Fibroblast of pulmonary artery (primary cell): ENCODE results near the gene ELOF1.
"Not testable (repeated sequence)": the region's sequence is repeated elsewhere in the genome, so short reads cannot be mapped to it uniquely, and the experiment has no call there.

Experiments used
- DNase-seq: peaks from one replicate; pipeline ENCODE4 v3.0.0-alpha.2; 2010; ENCODE audit warnings: low read depth
- H3K4me3 ChIP-seq: replicated peaks from 2 replicates; pipeline ENCODE4 v1.5.1; 2011; ENCODE audit warnings: low read depth, mild to moderate bottlenecking, control low read depth, low read length, moderate library complexity
- TF ChIP-seq, protein P1 (sequence below): IDR thresholded peaks from 2 replicates; pipeline ENCODE4 v1.5.1; 2011; ENCODE audit warnings: mild to moderate bottlenecking, control low read depth, low read length, inconsistent platforms; ENCODE audit errors: missing control alignments

Gene ELOF1

DNA sequence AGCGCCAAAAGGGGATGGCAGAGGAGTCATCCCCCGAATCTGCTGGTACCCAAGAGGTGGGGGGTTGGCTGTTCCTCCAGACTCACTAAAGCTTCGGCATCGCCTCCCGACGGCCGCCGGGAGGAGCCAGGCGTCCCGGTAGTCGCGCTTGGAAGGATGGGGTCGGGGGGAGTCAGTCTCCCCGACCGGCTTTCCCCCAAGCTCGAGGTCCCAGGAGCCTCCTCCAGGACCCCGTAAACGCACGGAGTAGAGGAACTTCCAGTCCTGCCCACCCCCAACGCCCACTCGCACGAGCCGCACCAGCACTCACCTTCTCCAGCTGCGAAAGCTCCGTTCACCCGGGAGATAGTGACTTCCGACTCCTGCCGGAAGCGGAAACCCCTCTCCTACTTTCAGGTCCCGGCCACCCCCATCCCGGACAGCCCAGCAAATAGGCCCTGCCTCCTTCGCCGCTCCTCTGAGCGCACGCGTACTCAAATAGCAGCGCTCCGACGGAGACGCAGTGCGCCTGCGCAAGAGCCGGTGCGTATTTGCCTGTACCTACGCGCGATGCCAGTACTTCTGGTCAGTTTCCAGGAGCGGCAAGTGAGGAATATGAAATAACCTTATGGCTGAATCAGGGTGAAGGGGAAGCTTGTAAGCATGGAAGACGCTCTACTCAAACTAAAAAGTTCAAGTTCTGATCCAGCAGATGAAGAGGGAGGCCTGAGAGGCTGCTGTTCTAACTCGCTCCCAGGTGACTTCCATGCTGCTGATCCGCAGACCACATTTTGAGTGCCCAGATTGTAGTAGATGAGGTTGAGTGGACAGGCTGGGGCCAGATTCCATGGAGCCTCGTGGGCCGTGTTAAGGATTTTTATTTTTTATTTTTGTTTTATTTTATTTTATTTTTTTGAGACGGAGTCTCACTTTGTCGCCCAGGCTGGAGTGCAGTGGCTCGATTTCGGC is at the start of gene ELOF1:
ELOF1 (minus strand) TSS at position 350 of the 948 bp plus-strand sequence. CDS start 4,883 bp downstream, outside the sequence.
- TF ChIP-seq, protein P1, sequence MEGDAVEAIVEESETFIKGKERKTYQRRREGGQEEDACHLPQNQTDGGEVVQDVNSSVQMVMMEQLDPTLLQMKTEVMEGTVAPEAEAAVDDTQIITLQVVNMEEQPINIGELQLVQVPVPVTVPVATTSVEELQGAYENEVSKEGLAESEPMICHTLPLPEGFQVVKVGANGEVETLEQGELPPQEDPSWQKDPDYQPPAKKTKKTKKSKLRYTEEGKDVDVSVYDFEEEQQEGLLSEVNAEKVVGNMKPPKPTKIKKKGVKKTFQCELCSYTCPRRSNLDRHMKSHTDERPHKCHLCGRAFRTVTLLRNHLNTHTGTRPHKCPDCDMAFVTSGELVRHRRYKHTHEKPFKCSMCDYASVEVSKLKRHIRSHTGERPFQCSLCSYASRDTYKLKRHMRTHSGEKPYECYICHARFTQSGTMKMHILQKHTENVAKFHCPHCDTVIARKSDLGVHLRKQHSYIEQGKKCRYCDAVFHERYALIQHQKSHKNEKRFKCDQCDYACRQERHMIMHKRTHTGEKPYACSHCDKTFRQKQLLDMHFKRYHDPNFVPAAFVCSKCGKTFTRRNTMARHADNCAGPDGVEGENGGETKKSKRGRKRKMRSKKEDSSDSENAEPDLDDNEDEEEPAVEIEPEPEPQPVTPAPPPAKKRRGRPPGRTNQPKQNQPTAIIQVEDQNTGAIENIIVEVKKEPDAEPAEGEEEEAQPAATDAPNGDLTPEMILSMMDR = peak; percentile 15

DNA sequence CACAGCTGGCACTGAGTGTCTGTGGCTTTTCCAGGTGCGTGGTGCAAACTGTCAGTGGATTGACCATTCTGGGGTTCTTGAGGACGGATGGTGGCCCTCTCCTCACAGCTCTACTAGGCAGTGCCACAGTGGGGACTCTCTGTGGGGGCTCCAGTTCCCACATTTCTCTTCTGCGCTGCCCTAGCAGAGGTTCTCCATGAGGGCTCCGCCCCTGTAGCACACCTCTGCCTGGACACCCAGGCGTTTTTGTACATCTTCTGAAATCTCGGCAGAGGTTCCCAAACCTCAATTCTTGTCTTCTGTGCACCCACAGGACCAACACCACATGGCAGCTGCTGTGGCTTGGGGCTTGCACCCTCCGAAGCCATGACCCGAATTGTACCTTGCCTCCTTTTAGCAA is 47.5 kb upstream of the ELOF1 start:
- DNase-seq = no peak
- TF ChIP-seq, protein P1 = no peak
- no peak overlapping the region for H3K4me3 ChIP-seq

More for the DNA sequence above, at the start of gene ELOF1:
- peak within 1 kb of the TSS; percentile 95 for H3K4me3 ChIP-seq
- DNase-seq = peak; percentile 98

DNA sequence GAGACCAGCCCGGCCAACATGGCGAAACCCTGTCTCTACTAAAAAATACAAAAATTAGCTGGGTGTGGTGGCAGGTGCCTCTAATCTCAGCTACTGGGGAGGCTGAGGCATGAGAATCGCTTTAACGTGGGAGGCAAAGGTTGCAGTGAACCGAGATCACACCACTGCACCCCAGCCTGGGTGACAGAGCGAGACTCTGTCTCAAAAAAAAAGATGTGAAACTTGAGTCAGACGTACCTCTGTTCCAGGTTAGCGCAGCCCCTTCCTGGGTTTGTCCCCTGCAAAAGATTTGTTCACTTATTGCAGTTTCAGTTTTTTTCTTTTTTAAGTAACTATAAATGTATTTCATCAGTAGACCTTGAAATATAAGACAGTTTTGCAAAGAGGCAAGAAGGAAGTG is 40.7 kb upstream of the ELOF1 start:
- H3K4me3 ChIP-seq, DNase-seq: not testable (repeated sequence)

DNA sequence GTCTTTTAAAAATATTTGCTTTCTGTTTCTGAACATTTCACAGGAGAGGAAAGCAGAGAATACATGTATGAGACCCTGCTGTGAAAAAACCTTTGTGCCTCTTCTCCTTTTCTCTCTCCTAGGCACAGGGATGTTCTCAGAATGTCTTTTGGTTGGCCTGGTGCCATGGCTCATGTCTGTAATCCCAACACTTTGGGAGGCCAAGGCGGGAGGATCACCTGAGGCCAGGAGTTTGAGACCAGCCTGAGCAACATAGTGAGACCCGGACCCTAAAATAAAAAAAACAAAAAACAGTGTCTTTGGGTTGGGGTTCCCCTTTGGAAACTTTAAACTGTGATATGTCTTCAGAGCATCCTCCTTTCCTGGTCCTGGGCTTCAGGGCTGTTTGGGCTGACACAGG is 39.7 kb upstream of the ELOF1 start:
- no peak for DNase-seq
- peak overlapping the region; percentile 94 for H3K4me3 ChIP-seq
- TF ChIP-seq, protein P1 = no peak

DNA sequence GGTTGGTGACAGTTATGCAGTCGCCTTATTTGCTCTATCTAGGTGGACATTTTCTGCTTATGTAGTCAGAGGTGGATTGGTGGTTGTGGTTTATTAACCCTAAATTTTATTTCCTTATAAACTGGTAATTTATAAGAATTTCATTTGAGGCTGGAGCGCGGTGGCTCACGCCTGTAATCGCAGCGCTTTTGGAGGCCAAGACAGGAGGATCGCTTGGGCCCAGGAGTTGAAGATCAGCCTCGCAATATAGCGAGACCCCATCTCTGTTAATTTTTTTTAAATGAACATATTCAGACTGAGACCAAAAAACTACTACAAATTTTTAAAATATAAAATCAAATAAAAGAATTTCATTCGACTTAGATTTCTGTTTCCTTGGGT is 39.1 kb upstream of the ELOF1 start:
- DNase-seq = peak; percentile 42
- TF ChIP-seq, protein P1 = no peak
- peak overlapping the region; percentile 94 for H3K4me3 ChIP-seq

DNA sequence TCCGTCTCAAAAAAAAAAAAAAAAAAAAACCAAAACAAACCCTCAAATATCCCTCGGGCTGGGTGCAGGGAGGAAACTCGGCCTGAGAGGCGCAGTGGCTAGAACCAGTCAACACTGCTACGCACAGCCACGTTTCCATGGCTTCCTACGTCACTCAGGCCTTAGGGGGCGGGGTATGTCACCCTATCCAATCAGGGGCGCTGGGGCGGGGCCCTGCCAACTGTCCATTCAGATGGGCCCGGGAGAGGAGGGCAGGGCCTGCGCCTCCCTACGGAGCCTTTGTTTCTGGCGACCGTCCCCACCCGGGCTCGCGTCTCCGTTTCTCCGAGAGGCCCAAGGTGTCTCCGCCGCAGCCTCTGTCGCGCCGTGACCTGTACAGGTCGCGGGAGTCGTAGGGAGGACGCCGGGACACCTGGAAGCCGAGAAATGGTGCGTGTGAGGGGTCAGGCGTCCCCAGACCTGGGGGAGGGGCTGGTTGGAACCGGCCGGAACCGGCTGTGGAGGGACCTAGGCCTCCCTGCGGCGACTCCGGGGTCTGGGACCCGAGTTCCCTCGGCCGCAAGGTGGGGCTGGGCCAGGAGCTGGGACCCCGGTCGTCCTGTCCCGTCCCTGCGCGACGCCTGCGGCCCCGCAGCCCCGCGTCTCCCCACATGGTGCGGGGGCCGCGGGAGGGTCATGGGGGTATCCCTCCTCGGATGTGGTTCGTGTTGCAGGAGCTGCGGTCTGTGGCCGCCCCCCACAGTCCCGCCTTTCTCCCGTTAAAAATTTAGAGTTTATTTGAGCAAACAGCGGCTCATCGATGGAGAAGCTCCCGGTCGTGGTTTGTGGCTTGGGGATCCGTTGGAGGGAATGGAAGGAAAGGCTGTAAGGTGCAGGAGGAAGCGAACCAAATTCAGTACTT is 38.4 kb upstream of the ELOF1 start, which contains the start of gene ZNF627:
ZNF627 (plus strand) TSS at position 282 of the 901 bp plus-strand sequence; CDS start at position 427, 145 bp downstream.
- peak within 1 kb of the TSS; percentile 94 for H3K4me3 ChIP-seq
- peak; percentile 98 for DNase-seq
- TF ChIP-seq, protein P1 = peak; percentile 4

DNA sequence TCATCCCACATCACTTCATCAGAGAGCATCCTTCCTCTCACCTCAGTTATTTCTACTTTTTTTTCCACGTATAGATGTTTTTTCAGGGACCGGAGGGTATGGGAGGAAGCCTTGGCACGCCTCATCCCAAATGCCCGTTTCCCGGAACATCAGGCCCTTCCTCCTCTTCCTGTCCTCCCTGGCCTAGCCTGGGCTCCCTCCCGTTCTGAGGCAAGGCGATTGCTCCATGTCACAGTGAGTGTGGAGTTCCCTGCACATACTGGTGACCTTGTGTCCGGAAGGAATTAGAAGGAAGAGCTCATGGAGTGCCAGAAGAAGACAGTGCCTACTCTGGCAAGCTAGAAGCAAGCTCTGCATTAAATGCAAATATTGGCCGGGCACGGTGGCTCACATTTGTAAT is 37.1 kb upstream of the ELOF1 start:
- no peak overlapping the region for H3K4me3 ChIP-seq
- TF ChIP-seq, protein P1 = no peak
- no peak for DNase-seq
